EL (cell line): Measurements from ENCODE around the gene ZNF14.
"Not testable (repeated sequence)": the region's sequence is repeated elsewhere in the genome, so short reads cannot be mapped to it uniquely, and the experiment has no call there.

Source experiments
- DNase-seq: peaks from one replicate; pipeline ENCODE4 v3.0.0-alpha.2; 2016

The ZNF14 gene

DNA sequence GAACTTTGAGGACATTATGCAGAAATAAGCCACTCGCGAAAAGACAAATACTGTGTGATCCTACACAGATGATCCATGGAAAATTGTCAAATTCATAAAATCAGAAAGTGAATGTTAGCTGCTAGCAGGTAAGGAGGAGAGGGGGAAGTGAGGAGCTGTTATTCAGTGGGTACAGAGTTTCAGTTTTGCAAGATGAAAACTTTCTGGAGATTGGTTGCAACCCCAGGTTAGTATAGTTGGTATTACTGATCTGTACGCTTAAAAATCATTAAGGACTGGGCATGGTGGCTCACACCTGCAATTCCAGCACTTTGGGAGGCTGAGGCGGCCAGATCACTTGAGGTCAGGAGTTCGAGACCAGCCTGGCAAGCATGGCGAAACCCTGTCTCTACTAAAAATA is 46.3 kb downstream of the ZNF14 start:
- no peak for DNase-seq

DNA sequence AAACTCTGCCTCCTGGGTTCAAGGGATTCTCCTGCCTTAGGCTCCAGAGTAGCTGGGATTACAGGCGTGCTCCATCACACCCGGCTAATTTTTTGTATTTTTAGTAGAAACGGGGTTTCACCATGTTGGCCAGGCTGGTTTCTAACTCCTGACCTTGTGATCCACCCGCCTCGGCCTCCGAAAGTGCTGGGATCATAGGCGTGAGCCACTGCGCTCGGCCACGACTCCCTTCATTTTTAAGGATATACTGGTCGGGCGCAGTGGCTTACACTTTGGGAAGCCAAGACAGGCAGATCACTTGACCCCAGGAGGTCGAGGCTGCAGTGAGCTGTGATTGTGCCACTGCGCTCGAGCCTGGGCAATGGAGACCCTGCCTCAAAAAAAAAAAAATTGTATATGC is 46.8 kb downstream of the ZNF14 start:
- DNase-seq, result not testable (repeated sequence)

DNA sequence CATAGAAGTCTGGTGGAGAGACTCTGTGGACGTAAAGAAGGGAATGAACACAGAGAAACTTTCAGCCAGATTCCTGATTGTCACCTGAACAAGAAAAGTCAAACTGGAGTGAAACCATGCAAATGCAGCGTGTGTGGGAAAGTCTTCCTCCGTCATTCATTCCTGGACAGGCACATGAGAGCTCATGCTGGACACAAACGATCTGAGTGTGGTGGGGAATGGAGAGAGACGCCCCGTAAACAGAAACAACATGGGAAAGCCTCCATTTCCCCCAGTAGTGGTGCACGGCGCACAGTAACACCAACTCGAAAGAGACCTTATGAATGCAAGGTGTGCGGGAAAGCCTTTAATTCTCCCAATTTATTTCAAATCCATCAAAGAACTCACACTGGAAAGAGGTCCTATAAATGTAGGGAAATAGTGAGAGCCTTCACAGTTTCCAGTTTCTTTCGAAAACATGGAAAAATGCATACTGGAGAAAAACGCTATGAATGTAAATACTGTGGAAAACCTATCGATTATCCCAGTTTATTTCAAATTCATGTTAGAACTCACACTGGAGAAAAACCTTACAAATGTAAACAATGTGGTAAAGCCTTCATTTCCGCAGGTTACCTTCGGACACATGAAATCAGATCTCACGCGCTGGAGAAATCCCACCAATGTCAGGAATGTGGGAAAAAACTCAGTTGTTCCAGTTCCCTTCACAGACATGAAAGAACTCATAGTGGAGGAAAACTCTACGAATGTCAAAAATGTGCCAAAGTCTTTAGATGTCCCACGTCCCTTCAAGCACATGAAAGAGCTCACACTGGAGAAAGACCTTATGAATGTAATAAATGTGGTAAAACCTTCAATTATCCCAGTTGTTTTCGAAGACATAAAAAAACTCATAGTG is 53.5 kb downstream of the ZNF14 start:
- DNase-seq, result no peak

DNA sequence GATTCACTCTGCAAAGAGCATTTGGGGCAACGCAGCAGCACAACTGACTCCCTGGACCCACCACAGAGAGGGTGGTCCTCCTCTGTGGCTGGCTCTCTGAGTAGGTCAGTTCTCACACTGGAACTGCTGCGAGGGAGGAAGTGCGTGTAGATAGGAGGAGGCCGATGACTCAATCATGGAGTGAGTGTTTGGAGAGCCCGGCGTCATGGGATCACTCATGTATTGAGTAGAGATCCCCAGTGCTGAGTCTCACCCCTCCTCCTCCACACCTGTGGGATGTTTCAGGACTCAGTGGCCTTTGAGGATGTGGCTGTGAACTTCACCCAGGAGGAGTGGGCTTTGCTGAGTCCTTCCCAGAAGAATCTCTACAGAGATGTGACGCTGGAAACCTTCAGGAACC is 55.3 kb downstream of the ZNF14 start:
- no peak for DNase-seq

DNA sequence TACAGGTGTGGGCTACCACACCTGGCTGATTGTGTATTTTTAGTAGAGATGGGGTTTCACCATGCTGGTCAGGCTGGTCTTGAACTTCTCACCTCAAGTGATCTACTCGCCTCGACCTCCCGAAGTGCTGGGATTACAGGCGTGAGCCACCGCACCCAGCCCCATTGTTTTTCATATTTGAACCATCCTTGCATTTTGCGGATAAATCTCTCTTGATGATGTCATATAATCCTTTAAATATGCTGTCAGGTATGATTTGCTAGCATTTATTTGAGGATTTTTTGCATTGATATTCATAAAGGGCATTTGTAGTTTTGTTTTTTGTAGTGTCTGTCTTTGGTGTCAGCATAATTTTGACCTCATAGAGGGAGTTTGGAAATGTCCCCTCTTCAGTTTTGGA is 58.6 kb downstream of the ZNF14 start:
- DNase-seq, result no peak

DNA sequence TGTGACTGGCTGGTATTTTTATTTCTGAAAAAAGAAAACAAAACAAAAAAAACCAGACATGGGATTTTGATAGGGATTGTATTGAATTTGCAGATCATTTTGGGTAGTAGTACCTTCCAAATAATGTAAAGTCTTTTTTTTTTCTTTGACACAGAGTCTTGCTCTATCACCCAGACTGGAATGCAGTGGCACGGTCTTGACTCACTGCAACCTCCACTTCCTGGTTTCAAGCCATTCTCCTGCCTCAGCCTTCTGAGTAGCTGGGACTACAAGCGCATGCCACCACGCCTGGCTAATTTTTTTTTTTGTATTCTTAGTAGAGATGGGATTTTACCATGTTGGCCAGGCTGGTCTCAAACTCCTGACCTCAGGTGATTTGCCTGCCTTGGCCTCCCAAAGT is 60.1 kb downstream of the ZNF14 start:
- DNase-seq, result peak; percentile 24

DNA sequence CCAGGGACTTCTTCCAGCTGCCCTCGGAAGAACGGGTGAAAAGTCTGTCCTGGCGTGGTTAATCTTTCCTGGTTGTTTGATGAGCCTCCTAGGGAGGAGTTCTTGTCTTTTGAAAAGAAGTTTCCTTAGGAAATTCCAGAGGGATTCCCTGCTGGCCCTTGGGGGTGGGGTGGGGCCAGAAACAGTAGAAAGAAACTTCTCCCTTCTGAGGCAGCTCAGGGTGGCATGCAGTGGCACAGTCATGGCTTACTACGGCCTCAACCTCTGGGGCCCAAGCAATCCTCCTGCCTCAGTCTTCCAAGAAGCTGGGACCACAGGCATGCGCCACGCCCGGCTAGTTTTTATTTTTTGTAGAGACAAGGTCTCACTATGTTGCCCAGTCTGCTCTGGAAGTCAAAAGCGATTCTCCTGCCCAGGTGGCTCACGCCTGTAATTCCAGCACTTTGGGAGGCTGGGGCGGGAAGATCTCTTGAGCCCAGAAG is 62.8 kb downstream of the ZNF14 start:
- DNase-seq, result peak; percentile 21

DNA sequence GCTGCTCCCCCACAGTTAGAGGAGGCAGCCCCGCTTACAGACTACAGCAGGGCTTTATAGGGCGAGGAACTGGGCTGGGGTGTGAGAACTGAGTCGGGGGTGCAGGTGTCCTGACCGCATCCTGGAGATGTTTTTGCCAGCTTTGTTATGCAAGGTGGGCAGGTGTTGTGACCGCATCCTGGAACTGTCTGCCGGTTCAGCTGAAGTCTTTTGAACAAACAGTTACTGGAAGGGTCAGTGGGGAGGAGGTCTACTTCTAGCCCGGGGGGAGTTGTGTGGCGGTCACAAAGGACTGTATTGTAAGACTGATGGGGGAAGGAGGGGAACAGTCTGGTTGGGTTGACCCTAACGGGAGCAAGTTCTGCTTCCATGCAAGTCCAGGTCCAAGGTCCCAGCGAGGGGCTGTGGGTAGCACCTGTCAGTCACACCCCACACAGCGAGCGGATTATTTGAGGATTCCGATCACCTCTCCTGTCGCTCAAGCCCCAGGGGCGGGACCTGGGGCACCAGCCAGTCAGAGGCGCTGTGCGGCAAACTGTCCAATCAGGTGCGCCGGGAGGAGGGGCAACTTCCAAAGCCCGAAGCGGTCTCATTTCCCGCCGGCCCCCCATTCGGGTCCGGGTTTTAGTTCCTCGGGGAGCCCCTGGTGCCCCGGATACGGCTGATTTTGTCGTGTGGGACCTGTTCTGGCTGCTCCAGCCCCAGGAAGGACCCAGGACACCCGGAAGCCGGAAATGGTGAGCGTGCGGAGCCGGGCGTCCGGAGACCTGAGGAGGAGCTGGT is 64.5 kb downstream of the ZNF14 start, which contains the start of gene ZNF101:
Gene ZNF101, plus strand, starts transcription at position 610 of the 783 bp plus-strand sequence. Its CDS starts 125 bp downstream, at position 735.
- DNase-seq, result peak; percentile 96

DNA sequence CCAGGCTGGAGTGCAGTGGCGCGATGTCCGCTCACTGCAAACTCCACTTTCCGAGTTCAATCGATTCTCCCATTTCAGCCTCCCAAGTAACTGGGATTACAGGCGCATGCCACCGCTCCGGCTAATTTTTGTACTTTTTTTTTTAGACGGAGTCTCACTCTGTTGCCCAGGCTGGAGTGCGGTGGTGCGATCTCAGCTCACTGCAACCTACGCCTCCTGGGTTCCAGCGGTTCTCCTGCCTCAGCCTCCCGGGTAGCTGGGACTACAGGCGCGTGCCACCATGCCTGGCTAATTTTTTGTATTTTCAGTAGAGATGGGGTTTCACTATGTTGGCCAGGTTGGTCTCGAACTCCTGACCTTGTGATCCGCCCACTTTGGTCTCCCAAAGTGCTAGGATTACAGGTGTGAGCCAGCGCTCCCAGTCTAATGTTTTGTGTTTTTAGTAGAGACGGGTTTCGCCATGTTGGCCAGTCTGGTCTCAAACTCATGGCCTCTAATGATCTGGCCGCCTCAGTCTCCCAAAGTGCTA is 67.4 kb downstream of the ZNF14 start:
- DNase-seq, result not testable (repeated sequence)

DNA sequence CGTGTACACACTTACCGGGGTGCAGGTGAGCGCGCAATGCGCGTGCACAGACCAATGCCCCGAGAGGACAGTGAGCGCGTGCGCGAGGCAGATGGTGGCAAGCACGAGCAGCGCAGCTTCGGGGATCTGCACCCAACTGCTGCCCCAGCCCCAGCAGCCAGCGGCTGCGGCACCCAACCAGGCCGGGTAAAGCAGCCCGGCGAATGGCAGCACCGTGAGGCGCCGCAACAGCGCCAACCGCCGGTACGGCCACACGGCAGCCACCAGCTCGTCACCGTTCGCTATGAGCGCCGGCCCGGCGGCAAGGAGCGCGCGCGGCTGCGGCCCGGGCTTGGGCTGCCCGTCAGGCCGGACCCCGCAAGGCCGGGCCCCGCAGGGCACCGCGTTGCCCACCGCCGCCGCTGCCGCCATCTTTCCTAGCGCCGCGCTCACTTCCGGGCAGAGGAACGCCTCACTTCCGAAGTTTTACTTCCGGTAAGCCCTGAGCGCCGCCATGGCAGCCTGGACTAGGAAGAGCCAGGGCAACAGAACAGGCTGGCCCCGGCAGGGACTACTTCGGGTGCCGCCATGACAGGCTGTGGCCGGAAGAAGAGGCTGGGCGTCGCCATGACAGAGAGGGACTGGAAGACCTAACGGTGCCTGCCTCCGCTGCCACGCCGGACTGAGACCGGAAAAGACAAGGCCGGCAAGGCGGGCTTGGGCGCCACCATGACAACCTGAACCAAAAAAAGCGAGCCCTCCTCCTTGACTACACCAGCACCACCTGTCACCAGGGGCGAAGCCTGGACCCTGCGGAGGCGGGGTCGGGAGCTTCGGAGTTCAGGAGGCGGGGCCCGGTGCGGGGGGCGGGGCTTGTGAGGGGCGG is 69.4 kb downstream of the ZNF14 start, which contains the start of gene ATP13A1:
Gene ATP13A1, minus strand, starts transcription at position 421 of the 865 bp plus-strand sequence. Its CDS starts 10 bp downstream, at position 411.
- peak; percentile 98 for DNase-seq

DNA sequence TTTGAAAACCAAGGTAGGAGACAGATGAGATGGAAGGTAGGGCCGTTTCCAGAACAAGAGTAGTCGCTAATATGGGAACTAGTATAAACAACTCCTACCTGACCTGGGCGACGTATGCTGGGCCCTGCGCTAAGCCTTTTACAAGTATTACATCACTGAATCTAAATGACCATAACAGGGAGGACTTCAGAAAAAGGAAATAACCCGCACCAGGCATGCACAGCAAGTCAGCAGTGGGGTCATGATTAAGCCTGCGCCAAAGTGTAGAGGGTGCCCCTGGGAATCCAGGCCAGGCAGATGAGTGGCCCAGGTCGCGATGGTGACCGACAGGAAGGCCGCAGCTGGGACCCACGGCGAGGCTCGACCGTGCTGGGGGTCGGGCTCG is 70.0 kb downstream of the ZNF14 start:
- no peak for DNase-seq

DNA sequence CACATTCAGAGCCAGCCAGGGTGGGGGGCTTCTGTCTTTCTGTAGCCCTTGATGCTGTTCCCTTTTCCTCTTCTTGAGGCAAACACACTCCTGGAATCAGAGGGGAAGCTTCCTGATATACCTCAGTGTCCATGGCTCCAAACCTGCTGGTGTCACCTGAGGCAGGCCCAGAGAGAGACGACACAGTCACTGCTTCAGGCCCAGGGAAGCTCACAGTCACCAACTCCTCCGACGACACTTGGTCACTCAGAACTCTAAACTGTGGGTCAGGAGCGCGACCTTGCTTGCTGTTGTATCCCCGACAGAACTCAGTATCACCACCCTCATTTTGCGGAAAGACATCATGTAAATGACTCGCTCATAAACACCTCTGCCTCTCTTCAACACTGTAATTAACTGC is 70.6 kb downstream of the ZNF14 start:
- DNase-seq, result no peak

DNA sequence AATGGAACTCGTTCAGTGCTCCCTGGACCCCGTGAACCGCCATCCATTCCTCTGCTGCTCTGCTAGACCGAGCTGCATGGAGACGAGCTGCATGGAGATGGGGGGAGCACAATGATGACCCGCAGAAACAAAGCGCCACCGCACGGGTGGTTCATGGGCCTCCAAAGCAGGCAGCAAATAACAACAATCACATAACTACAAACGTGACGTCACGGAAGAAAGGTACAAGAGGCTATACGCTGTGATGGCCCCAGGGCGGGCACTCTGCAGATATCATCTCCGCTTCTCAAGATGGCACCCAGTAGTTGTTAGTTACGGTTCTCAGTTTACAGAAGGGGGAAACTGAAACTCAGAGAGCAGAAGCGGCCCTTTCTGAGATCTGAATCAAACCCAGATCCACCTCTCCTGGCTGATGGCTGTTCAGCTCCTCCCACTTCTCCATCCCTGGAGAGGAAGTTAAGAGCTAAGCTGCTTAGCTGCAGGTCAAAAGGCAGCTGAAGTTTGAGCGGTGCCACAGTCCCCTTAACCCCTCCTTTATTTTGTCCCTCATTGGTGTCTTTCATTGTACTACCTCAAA is 71.1 kb downstream of the ZNF14 start:
- DNase-seq, result no peak

DNA sequence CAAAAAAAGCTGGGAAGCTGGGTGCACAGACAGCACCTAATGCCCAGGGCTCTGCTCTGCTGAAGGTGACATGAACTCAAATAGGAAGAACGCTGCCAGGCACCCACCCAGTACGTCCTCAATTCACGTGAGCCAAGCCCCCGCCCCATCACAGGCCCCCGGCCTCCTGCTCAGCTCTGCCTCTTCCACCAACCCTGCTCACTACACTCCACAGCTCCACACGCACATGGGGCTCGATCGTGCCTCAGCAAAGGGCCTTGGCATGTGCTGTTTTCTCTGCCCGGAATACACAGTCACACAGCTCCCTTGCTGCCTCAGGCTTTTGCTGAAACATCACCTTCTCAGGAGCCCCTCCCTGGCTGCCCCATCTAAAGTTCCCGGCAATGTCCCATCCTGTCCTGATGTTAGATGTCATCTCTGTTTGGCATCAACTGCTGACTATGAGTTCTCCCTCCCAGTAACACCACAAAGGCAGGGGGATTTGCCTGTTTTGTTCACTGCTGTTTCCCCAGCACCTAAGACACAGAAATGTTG is 71.7 kb downstream of the ZNF14 start:
- DNase-seq, result no peak
